ENCODE data around the gene SETBP1. TPM values are rescaled to one million over a fixed set of nuclear protein-coding genes. Genes with fewer than 3 reads are reported as not detected.

The SETBP1 gene
- total RNA-seq, 1 donor = 2.6 TPM

- TF ChIP-seq, protein P1, sequence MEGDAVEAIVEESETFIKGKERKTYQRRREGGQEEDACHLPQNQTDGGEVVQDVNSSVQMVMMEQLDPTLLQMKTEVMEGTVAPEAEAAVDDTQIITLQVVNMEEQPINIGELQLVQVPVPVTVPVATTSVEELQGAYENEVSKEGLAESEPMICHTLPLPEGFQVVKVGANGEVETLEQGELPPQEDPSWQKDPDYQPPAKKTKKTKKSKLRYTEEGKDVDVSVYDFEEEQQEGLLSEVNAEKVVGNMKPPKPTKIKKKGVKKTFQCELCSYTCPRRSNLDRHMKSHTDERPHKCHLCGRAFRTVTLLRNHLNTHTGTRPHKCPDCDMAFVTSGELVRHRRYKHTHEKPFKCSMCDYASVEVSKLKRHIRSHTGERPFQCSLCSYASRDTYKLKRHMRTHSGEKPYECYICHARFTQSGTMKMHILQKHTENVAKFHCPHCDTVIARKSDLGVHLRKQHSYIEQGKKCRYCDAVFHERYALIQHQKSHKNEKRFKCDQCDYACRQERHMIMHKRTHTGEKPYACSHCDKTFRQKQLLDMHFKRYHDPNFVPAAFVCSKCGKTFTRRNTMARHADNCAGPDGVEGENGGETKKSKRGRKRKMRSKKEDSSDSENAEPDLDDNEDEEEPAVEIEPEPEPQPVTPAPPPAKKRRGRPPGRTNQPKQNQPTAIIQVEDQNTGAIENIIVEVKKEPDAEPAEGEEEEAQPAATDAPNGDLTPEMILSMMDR (IDR thresholded peaks at IDR 0.05; ENCODE audit: insufficient read depth, low read depth, low read length) = no peak
These were observed 59.3 kb downstream of the SETBP1 start for GRCh38 chr18:44740000-44740399.

GRCh38 chr18:44741085-44741484, 60.4 kb downstream of the SETBP1 start:
- H3K4me3 ChIP-seq (ENCODE audit: low read depth, low read length) = no peak overlapping the region
- TF ChIP-seq, protein P1 (IDR thresholded peaks at IDR 0.05; ENCODE audit: insufficient read depth, low read depth, low read length) = no peak
- DNase-seq (ENCODE audit: low read depth) = no peak

More at GRCh38 chr18:44740000-44740399, 59.3 kb downstream of the SETBP1 start:
- no peak for DNase-seq (ENCODE audit: low read depth)
- no peak overlapping the region for H3K4me3 ChIP-seq (ENCODE audit: low read depth, low read length)

DNA sequence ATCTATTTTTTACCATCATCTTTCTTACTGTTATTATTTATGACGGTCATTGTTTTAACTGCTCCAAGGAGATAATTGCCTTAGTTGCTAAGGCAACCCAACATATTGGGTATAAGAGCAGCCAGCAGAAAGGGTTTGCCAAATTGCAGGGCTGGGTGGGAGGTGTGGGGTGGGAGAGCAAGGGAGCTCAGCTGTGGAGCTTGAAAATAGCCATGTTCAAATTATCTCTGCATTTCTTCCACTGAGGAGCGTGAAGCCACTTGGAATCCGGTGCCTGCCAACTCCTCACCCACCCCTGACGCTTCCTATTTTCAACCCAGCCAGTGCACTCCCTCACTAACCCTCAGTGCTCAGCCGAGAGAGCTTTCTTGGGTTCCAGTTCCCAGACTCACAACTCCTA, 60.8 kb downstream of the SETBP1 start:
- no peak for DNase-seq (ENCODE audit: low read depth)
- no peak overlapping the region for H3K4me3 ChIP-seq (ENCODE audit: low read depth, low read length)
- TF ChIP-seq, protein P1 (IDR thresholded peaks at IDR 0.05; ENCODE audit: insufficient read depth, low read depth, low read length) = no peak

GRCh38 chr18:44742126-44742525, 61.4 kb downstream of the SETBP1 start:
- TF ChIP-seq, protein P1 (IDR thresholded peaks at IDR 0.05; ENCODE audit: insufficient read depth, low read depth, low read length) = no peak
- DNase-seq (ENCODE audit: low read depth) = no peak
- no peak overlapping the region for H3K4me3 ChIP-seq (ENCODE audit: low read depth, low read length)

GRCh38 chr18:44742718-44743311, 62.1 kb downstream of the SETBP1 start:
- peak; percentile 73 for DNase-seq (ENCODE audit: low read depth)
- no peak overlapping the region for H3K4me3 ChIP-seq (ENCODE audit: low read depth, low read length)
- TF ChIP-seq, protein P1 (IDR thresholded peaks at IDR 0.05; ENCODE audit: insufficient read depth, low read depth, low read length) = no peak

DNA sequence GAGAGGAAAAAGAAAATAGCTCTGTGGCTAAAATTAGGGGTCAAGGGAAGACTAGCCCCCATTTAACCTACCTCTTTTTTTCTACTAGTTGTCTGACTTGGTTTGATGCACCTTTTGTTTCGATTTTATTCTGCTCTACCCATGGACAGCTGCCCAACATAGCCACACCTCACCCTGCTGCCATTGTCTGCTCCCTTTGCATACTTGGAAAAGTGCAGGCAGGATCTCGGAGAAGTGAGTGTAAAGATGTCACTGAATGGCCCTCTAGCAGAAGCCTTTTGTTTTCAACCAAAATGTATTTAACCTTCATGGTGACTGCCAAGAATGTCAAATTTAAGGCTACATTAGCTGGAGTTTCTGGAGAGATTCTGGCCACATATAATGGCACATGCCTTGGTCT, 62.9 kb downstream of the SETBP1 start:
- TF ChIP-seq, protein P1 (IDR thresholded peaks at IDR 0.05; ENCODE audit: insufficient read depth, low read depth, low read length) = no peak
- H3K4me3 ChIP-seq (ENCODE audit: low read depth, low read length) = no peak overlapping the region
- DNase-seq (ENCODE audit: low read depth) = no peak
